GM12873 (cell line): ENCODE data around the gene KDM4C.

Experiments
- CTCF ChIP-seq: IDR thresholded peaks from 2 replicates; pipeline ENCODE4 v1.5.1; 2012; ENCODE audit warnings: low read depth, mild to moderate bottlenecking, moderate library complexity, low read length, control low read depth; ENCODE audit not compliant: insufficient read depth; ENCODE audit errors: missing control alignments

Gene KDM4C

DNA sequence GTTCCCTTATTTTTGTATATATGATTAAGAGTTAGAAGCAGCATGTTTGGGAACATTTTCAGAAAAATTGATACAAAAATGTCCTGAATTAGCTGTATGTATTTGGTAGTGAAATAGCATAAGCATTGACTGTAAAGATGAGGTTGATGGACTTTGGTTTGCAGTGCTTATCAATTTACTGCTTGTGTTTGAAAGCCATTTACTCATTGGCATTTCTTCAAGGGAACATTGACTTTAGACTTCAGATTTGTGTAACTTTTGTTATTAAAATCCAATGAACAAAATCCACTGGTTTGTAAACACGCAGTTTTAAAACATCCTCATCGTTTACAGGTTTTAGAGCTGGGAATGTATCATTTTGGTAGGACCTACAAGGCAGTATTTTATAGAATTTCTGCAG is 61.3 kb downstream of the KDM4C start:
- TF ChIP-seq CTCF: no peak

DNA sequence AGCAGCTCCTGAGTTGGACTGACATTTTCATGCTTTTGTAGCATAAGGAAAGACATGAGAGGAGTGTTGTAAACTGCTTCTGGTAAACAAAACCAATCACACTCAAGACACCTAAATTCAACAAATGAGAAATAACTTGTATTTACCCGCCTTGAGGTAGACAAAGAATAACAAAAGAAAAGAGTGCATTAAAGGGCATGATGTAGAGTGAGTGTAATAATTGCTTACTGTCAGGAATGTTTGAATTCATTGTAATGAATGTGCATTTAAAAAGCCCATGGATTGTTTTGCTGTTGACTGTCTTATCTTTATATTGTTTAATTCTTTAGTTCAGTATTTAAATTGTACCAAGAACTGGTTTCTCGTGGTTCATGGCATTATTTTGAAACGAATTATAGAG is 61.8 kb downstream of the KDM4C start:
- TF ChIP-seq CTCF: no peak

DNA sequence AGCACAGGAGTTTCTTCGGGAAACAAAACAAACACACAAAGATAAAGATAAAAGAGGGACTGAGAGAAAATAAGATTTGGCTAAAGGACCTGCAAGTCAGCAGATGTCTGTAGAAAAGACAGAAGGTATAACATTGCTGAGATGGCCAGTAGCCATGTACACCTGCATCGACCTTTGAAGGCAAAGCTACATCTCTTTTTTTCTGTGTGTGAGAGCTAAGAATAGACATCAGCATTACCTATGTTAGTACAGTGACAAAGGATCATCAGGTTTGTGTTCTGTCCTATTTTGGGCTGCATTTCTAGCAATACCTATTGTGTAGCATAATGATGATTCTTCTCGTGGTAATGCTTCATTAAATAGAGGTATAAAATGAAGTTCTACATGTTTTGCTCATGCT is 64.9 kb downstream of the KDM4C start:
- no peak for TF ChIP-seq CTCF

- peak; percentile 55 for TF ChIP-seq CTCF
Observed at GRCh38 chr9:6827439-6828145, 69.8 kb downstream of the KDM4C start.

DNA sequence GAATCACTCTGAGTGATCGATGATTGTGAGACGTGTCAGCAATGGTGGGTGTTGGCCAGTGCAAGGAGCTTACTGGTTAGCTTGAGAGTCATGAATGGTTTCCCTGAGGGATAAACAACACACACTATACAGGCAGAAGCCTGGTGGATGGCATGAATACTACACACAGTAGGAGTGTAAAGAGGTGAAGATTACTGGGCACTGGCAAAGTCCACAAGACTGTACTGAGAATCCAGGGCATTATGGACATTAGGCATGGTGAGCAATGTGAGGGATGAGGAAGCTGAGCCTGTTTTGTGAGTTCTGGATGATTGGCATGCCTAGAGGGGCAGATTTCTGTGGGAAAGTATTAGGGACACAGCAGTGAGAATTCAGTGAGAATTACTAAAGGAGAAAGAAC is 71.3 kb downstream of the KDM4C start:
- no peak for TF ChIP-seq CTCF

GRCh38 chr9:6829536-6829935 is 71.8 kb downstream of the KDM4C start:
- no peak for TF ChIP-seq CTCF

GRCh38 chr9:6833518-6834192 is 75.9 kb downstream of the KDM4C start:
- TF ChIP-seq CTCF: no peak
